ENCODE measurements around the gene ANKRD6. TPM values are rescaled to one million over a fixed set of nuclear protein-coding genes. Genes with fewer than 3 reads are reported as not detected.

The ANKRD6 gene
- total and polyA plus RNA-seq, 3 donors from 2014 or later: 20.9 to 52.8 (median 29.8) TPM

- TF ChIP-seq CTCF (IDR thresholded peaks at IDR 0.05): no peak
- no peak for TF ChIP-seq POLR2A (IDR thresholded peaks at IDR 0.05)
- 79 to 82% methylated on average over 4 of the region's 4 CpGs for WGBS, 2 donors
- intact Hi-C loops (cut with DNase I; ENCODE audit: low total_unique reads): no loop called here
- H3K4me3 ChIP-seq: no peak overlapping the region
- DNase-seq: no peak
- no peaks in the 10 kb centered on the region for H3K9me3 ChIP-seq
- no peaks in the 10 kb centered on the region for H3K36me3 ChIP-seq (ENCODE audit: low read depth, missing control alignments)
- H3K27ac ChIP-seq: no peak overlapping the region
- no peaks in the 10 kb centered on the region for H3K27me3 ChIP-seq
- no peaks in the 10 kb centered on the region for H3K4me1 ChIP-seq
These were observed 148.7 kb downstream of the ANKRD6 start for GRCh38 chr6:89581689-89582088.

DNA sequence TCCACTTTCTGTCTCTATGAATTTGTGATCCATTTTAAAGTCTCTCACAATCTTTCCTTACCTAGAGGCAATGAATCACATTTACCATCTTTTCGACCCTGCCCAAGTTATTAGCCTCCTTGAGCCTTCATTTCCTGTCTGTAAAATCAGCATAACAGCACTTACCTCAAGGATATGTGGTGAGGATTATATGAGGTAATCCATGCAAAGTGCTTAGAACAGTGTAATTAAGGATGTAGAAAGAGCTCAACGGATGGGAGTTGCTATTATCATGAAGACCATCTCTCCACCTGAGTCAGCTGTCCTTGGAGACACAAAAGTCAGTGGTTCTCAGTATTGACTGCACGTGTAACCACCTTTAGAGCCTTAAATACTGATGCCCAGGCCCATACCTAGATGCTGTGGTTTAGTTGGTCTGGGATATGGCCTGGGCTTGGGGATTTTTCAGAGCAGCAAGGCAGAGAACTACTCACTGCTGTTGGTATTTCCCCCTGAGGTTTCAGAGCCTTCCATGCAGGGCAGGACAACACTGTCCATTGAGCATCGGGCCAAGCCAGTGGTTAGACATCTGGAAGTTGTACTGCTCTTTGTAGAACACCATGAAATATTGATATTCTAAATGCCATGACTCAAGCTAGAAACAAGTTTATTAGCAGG, 149.8 kb downstream of the ANKRD6 start:
- 81 to 88% methylated on average over 4 of the region's 4 CpGs for WGBS, 2 donors
- no peaks in the 10 kb centered on the region for H3K4me1 ChIP-seq
- H3K9me3 ChIP-seq: no peaks in the 10 kb centered on the region
- no peak overlapping the region for H3K27ac ChIP-seq
- no peaks in the 10 kb centered on the region for H3K27me3 ChIP-seq
- DNase-seq: no peak
- no peak for TF ChIP-seq POLR2A (IDR thresholded peaks at IDR 0.05)
- TF ChIP-seq CTCF (IDR thresholded peaks at IDR 0.05): no peak
- no peaks in the 10 kb centered on the region for H3K36me3 ChIP-seq (ENCODE audit: low read depth, missing control alignments)
- intact Hi-C loops (cut with DNase I; ENCODE audit: low total_unique reads): no loop called here
- no peak overlapping the region for H3K4me3 ChIP-seq

GRCh38 chr6:89583559-89583958, 150.6 kb downstream of the ANKRD6 start:
- Histone ChIP-seq H3K4me3 (no peak overlapping the region), H3K27ac (no peak overlapping the region), H3K9me3 (no peaks in the 10 kb centered on the region), H3K4me1 (no peaks in the 10 kb centered on the region), H3K36me3 (ENCODE audit: low read depth, missing control alignments) (no peaks in the 10 kb centered on the region), H3K27me3 (no peaks in the 10 kb centered on the region)
- intact Hi-C loops (cut with DNase I; ENCODE audit: low total_unique reads): no loop called here
- DNase-seq: no peak
- TF ChIP-seq POLR2A (IDR thresholded peaks at IDR 0.05) (no peak), CTCF (IDR thresholded peaks at IDR 0.05) (no peak)
- WGBS, 2 donors: 85 to 93% methylated on average over 2 of the region's 2 CpGs

DNA sequence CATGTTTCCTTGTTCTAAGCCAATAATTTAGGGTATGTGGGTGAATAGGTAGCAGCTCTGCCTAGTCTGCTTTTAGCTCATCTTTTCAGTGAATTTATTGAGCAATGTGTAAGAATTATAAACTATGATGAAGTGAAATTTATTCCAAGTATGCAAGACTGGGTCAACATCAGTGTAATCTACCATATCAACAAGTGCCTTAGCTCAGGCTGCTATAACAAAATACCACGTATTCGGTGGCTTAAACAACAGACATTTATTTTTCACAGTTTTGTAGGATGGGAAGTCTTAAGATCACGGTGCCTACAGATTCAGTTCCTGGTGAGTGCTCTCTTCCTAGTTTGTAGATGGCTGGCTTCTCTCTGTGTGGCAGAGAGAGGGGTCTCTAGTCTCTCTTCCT, 151.6 kb downstream of the ANKRD6 start:
- Histone ChIP-seq H3K27ac (no peak overlapping the region), H3K4me1 (no peaks in the 10 kb centered on the region), H3K36me3 (ENCODE audit: low read depth, missing control alignments) (no peaks in the 10 kb centered on the region), H3K27me3 (no peaks in the 10 kb centered on the region), H3K9me3 (no peaks in the 10 kb centered on the region), H3K4me3 (no peak overlapping the region)
- TF ChIP-seq CTCF (IDR thresholded peaks at IDR 0.05): no peak
- no peak for TF ChIP-seq POLR2A (IDR thresholded peaks at IDR 0.05)
- intact Hi-C loops (cut with DNase I; ENCODE audit: low total_unique reads): no loop called here
- DNase-seq: no peak
- 83 to 96% methylated on average over 3 of the region's 3 CpGs for WGBS, 2 donors

GRCh38 chr6:89585154-89585553, 152.2 kb downstream of the ANKRD6 start:
- Histone ChIP-seq H3K9me3 (no peaks in the 10 kb centered on the region), H3K36me3 (ENCODE audit: low read depth, missing control alignments) (no peaks in the 10 kb centered on the region), H3K27ac (no peak overlapping the region), H3K4me1 (no peaks in the 10 kb centered on the region), H3K27me3 (no peaks in the 10 kb centered on the region), H3K4me3 (no peak overlapping the region)
- 31 to 56% methylated on average over 1 of the region's 1 CpG for WGBS, 2 donors
- intact Hi-C loops (cut with DNase I; ENCODE audit: low total_unique reads): no loop called here
- DNase-seq: no peak
- no peak for TF ChIP-seq POLR2A (IDR thresholded peaks at IDR 0.05)
- no peak for TF ChIP-seq CTCF (IDR thresholded peaks at IDR 0.05)
